ENCODE measurements around the gene GALP.
A peak's percentile ranks its signal among the peaks of the same experiment; 100 is the strongest.
"Not testable (repeated sequence)": the region's sequence is repeated elsewhere in the genome, so short reads cannot be mapped to it uniquely, and the experiment has no call there.

Gene GALP

GRCh38 chr19:56175861-56176307 lies at the start of gene GALP:
GALP (plus strand) TSS chr19:56176008; CDS start chr19:56177109, 1,101 bp downstream.
- not testable (repeated sequence) for DNase-seq (ENCODE audit: low read depth in 2 of 2)

- DNase-seq (ENCODE audit: low read depth in 2 of 2): no peak
These were observed 48.6 kb upstream of the GALP start for GRCh38 chr19:56126983-56127780.

GRCh38 chr19:56130006-56130405 lies 45.8 kb upstream of the GALP start:
- DNase-seq (ENCODE audit: low read depth in 2 of 2): no peak

GRCh38 chr19:56131651-56132050 lies 44.2 kb upstream of the GALP start:
- DNase-seq (ENCODE audit: low read depth in 2 of 2): no peak

GRCh38 chr19:56132316-56132822 lies 43.4 kb upstream of the GALP start:
- DNase-seq (ENCODE audit: low read depth in 2 of 2): no peak

- no peak for DNase-seq (ENCODE audit: low read depth in 2 of 2)
These were observed 41.8 kb upstream of the GALP start for GRCh38 chr19:56133858-56134653.

DNA sequence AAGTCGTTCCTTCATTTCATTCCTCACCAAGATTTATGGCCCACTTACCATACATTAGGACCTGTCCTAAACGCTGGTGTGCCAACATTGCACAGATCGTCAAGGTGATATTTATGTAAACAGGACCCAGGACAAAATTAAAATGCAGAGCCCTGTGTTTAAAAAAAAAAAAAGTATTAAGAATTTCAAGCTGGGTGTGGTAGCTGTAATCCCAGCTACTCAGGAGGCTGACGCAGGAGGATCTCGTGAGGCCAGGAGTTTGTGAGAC lies 41.2 kb upstream of the GALP start:
- no peak for DNase-seq (ENCODE audit: low read depth in 2 of 2)

DNA sequence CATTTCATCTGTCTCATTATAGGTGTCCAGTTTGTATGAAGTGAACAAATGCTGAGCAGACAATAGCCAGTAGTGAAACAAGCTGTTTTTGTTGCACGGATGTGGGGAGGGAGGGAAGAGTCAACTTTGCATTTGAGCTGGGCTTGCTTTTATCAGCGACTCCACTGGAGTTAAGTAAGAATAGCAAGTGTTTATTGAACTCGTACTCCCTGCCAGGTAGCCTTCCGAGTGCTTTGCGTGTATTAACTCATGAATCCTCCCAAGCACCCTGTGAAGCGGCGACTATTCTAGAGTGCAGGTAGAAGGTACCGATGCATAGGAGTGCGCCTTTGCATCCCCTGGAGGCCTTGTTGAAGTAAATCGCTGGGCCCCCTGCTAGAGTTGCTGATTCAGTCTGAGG lies 39.4 kb upstream of the GALP start:
- DNase-seq (ENCODE audit: low read depth in 2 of 2): no peak

DNA sequence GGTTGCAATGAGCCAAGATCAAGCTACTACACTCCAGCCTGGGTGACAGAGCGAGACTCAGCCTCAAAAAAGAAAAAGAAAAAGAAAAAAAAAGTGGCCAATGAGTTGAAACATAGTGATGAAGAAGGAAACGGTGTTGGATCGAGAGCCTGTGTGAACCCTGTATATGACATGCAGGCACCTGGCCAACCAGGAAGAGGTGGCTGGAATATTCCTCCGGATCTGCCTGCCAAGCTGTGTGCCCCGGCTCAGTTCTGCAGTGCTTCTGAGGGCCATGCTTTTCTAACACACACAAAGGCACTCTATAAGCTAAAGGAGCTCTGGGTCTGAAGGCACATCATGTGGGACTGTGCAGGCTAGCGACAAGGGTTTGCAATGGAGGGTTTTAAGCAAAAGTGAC lies 38.4 kb upstream of the GALP start:
- no peak for DNase-seq (ENCODE audit: low read depth in 2 of 2)

- DNase-seq (ENCODE audit: low read depth in 2 of 2): no peak
These were observed 37.7 kb upstream of the GALP start for GRCh38 chr19:56138069-56138468.

- DNase-seq (ENCODE audit: low read depth in 2 of 2): no peak
These were observed 35.8 kb upstream of the GALP start for GRCh38 chr19:56139847-56140582.

GRCh38 chr19:56140583-56141416 lies 35.0 kb upstream of the GALP start, which contains the start of gene ZNF444:
ZNF444 (plus strand) TSS chr19:56141287; CDS start chr19:56146912, 5,625 bp downstream.
- DNase-seq (ENCODE audit: low read depth in 2 of 2): peak; percentile 99 to 100

DNA sequence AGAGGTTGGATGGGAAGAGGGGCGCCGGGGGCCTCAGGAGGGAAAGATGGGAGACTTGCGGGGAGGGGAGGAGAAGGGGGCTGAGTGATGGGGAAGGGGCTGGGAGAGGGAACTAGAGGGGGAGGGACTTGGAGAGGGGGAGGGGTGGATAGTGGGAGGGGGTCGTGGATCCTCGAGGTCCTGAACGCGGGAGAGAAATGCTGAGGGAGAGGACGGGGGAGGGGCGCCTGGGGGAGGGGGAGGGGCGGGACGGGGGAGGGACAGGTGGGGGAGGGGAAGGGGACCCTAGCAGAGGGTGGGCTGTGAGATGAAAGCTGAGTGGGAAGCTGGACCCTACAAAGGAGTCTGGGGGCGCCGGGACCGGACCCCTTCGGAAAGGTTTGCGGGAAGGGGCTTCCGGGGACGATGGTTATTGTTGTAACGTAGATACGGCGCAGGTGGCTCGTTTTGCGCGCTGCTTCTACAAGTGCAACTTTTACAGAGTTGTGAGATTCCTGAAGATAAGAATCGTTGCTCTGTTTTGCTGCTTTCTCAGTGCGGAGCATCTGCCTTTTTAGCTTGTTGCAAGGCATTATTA lies 34.3 kb upstream of the GALP start:
- no peak for DNase-seq (ENCODE audit: low read depth in 2 of 2)

DNA sequence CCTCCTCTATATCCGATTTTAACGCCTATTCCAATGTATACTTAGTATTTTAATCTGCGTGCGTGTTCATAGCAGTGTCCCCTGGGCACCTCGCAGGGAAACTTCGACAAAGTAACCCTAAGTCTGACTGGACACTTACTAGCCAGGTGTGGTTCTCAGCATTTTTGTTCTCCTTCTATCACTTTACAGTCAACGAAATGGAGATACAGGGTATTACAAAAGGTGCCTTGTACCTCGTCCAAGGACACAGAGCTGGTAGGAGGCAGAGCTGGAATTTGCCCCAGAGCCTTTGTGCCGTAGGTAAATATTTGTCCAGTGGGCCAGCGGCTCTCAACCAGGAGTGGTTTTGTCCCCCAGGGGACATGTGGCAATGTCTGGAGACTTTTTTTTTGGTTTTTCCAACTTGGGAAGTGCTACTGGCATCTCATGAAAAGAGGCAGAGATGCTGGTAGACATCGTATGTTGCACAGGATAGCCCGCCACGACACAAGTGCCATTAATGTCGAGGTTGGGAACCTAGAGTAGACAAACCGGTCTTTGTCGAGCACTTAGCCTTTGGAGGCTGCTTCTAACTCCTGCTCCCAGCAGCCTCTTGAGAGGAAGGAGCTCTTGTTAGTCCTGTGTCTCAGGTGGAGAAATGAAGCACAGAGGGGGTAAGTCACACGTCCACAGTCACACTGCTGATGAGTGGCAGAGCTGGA lies 33.6 kb upstream of the GALP start:
- no peak for DNase-seq (ENCODE audit: low read depth in 2 of 2)

DNA sequence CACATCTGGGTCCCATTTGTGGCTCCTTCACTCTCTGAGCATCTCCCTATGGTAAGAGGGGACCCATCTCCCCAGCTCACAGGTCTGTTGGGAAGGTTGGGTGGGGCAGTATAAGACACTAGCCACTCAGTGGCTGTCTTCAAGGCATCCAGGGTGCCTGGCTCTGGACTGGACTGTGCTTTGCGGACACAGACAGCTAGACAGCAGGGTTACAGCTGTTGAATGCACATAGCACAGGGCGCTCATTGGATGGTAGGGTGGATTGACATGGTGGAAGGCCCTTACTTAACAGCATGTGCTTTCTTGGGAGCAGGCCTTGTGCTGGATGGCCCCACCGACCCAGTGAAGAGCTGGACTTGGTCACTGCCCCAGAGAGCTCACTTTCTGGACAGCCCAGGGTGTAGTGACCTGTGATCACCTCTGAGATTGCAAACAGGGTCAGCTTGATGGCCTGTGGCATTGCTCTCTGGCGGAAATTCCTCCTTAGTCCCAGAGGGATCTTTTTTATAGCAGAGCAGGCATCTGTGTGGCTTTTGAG lies 32.8 kb upstream of the GALP start:
- no peak for DNase-seq (ENCODE audit: low read depth in 2 of 2)

DNA sequence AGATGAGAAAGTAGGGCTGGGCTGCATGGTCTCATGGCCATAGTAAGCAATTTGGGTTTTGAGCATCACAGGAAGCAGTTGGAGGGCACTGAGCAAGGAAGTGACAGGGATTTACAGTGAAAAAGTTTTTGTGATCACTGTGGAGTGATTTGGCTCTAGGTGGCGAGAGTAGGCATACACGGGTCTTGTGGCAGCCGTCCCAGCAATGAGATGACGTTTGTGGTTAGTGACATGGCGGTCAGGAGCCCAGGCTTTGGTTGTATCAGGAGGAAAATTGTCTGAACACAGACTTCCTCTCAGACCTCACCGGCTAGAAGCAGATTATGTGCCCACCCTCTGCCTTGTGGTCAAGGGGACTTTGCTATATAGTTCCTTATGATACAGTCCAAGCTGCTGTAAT lies 31.4 kb upstream of the GALP start:
- no peak for DNase-seq (ENCODE audit: low read depth in 2 of 2)

GRCh38 chr19:56144831-56145230 lies 31.0 kb upstream of the GALP start:
- no peak for DNase-seq (ENCODE audit: low read depth in 2 of 2)

DNA sequence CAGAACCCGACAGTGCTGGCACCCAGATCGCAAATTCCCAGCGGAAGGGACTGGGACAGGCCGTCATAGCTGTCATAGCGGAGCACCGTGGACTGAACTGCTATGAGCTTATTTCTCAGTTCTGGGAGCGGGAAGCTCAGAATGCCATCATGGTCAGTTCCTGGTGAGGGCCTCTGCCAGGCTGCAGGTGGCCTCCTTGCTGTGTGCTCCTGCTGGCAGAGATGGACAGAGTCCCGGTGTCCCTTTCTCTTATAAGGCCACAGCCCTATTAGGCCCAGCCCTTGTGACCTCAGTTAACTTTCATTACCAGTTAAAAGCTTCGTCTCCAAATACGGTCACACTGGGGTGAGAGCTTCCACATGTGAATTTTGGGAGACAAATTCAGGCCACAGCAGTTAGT lies 30.1 kb upstream of the GALP start:
- no peak for DNase-seq (ENCODE audit: low read depth in 2 of 2)

DNA sequence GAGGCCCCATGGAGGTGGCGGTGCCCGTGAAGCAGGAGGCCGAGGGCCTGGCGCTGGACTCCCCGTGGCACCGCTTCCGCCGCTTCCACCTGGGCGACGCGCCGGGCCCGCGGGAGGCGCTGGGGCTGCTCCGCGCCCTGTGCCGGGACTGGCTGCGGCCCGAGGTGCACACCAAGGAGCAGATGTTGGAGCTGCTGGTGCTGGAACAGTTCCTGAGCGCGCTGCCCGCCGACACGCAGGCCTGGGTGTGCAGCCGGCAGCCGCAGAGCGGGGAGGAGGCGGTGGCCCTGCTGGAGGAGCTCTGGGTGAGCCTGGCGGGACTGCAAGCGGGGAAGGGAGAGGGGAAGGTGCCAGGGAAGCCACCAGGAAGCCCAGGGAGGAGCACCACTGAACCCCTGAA lies 28.9 kb upstream of the GALP start:
- DNase-seq (ENCODE audit: low read depth in 2 of 2): no peak

DNA sequence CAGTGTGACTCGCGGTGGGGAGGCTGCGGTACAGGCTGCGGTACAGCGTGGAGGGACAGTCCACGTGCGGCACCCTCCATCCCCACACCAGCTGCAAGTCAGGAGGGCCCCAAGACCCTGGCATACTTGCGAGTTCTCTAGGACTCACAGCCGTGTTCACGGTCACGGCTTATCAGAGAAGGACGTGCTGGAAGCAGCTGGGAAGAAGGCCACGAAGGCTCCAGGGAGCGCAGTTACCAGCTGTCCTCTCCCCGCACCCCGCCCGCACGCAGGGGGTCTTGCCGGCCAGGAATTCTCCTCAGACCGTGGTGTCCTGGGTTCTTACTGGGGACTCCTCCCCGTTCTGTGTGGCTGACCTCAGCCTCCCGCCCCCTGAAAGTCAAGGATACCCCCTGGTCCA lies 28.5 kb upstream of the GALP start:
- no peak for DNase-seq (ENCODE audit: low read depth in 2 of 2)
